Panc1 (cell line): ENCODE results near the gene TMED7. TPM values are rescaled to one million over a fixed set of nuclear protein-coding genes. Genes with fewer than 3 reads are reported as not detected.

Experiments
- ATAC-seq: fragments of 200-7000 bp; cut with Tn5 transposase; 2 replicates; pipeline ENCODE4 v1.9.1; 2020; ENCODE audit warnings: mild to moderate bottlenecking, moderate library complexity
- BruUV-seq: library from RNA; stranded (reverse); fragments of 400-500 nt; replicated peaks from 2 replicates; lab custom pipeline; 2021; lab: Mats Ljungman, UMichigan
- CTCF ChIA-PET: fragments of 300-600 bp; sonication (Branson Sonifier 250); formaldehyde crosslinking; loops from one replicate; lab custom pipeline; 2022; ENCODE audit warnings: antibody characterized with exemption; lab: Charles Lee
- POLR2A ChIA-PET: fragments of 300-600 bp; sonication (Branson Sonifier 250); formaldehyde crosslinking; loops from one replicate; lab custom pipeline; 2022; ENCODE audit warnings: antibody characterized with exemption; lab: Charles Lee
- DNase-seq: peaks from one replicate; pipeline ENCODE4 v3.0.0-alpha.2; 2010; ENCODE audit warnings: low read depth, low spot score
- H3K27ac ChIP-seq: 2 replicates; pipeline ENCODE4 v1.5.1; 2011; ENCODE audit warnings: mild to moderate bottlenecking, low read length, inconsistent platforms
- H3K27me3 ChIP-seq: fragments of 200-500 bp; sonication (Bioruptor generic); 2 replicates; pipeline ENCODE4 v1.6.0; 2014; ENCODE audit warnings: low read length, inconsistent platforms; ENCODE audit not compliant: control insufficient read depth, insufficient read depth
- H3K36me3 ChIP-seq: fragments of 200-500 bp; sonication (Bioruptor generic); 2 replicates; pipeline ENCODE4 v1.5.1; 2014; ENCODE audit warnings: inconsistent platforms, mild to moderate bottlenecking, low read length, moderate library complexity; ENCODE audit not compliant: control insufficient read depth, insufficient read depth
- H3K4me1 ChIP-seq: 2 replicates; pipeline ENCODE4 v1.5.1; 2011; ENCODE audit warnings: inconsistent platforms, mild to moderate bottlenecking, low read length, moderate library complexity; ENCODE audit not compliant: control insufficient read depth, insufficient read depth
- H3K4me3 ChIP-seq, 2 experiments: 2 replicates each; pipeline ENCODE4 v1.5.1; 2011 to 2012; ENCODE audit warnings: low read depth in 2 of 2, low read length in 2 of 2, mild to moderate bottlenecking in 2 of 2, inconsistent platforms in 1 of 2, moderate library complexity in 1 of 2
- H3K9me3 ChIP-seq: fragments of 200-500 bp; sonication (Bioruptor generic); 2 replicates; pipeline ENCODE4 v1.5.1; 2014; ENCODE audit warnings: low read depth, mild to moderate bottlenecking, inconsistent platforms, low read length, moderate library complexity; ENCODE audit not compliant: control insufficient read depth, insufficient read depth
- CTCF ChIP-seq: fragments of 450-650 bp; IDR thresholded peaks from 2 replicates; pipeline ENCODE4 v1.5.1; 2017; ENCODE audit warnings: mild to moderate bottlenecking
- POLR2AphosphoS5 ChIP-seq: IDR thresholded peaks from 2 replicates; pipeline ENCODE4 v1.6.1; 2012; ENCODE audit warnings: mild to moderate bottlenecking, low read depth, low read length, moderate library complexity
- REST ChIP-seq, 2 experiments: IDR thresholded peaks; 2 replicates each; pipeline ENCODE4 v1.6.1; 2011 to 2012; ENCODE audit warnings: low read depth in 2 of 2, control low read depth in 1 of 2, low read length in 1 of 2, mild to moderate bottlenecking in 1 of 2, moderate library complexity in 1 of 2; ENCODE audit not compliant: insufficient read depth in 1 of 2
- SIN3A ChIP-seq: IDR thresholded peaks from 2 replicates; pipeline ENCODE4 v1.6.1; 2012; ENCODE audit warnings: low read depth, mild to moderate bottlenecking, low read length, moderate library complexity, borderline replicate concordance; ENCODE audit not compliant: insufficient read depth
- TCF7L2 ChIP-seq: IDR thresholded peaks from 2 replicates; pipeline ENCODE4 v1.6.1; 2011; ENCODE audit warnings: mild to moderate bottlenecking, low read depth, low read length, inconsistent platforms
- in situ Hi-C: cut with HindIII; loops from 2 replicates; pipeline ENCODE4 v1.10.0; 2016; ENCODE audit warnings: low sequenced_read_pairs, low pct_unique_long_range_greater_than_20kb
- intact Hi-C: fragments of 100-400 bp; cut with micrococcal nuclease; formaldehyde crosslinking; loops from one replicate; pipeline ENCODE4 v1.10.0; 2022; ENCODE audit not compliant: unreplicated experiment
- total RNA-seq: library from RNA; stranded (reverse); gene quantifications from one replicate; pipeline ENCODE4 v1.2.1, GENCODE V29; 2021; ENCODE audit not compliant: unreplicated experiment

The TMED7 gene
- total RNA-seq, 1 experiment from 2014 or later, result 113 TPM

- in situ Hi-C loops (no loop called here), intact Hi-C loops (no loop called here)
- Histone ChIP-seq H3K4me1 (no peaks in the 10 kb centered on the region), H3K9me3 (no peaks in the 10 kb centered on the region), H3K4me3 (no peak overlapping the region), H3K27ac (no peak overlapping the region), H3K27me3 (no peaks in the 10 kb centered on the region), H3K36me3 (no peaks in the 10 kb centered on the region)
- ChIA-PET POLR2A (no interaction called here), CTCF (no interaction called here)
- DNase-seq (no peak), ATAC-seq (no peak)
- no peak for TF ChIP-seq TCF7L2
- no peak for TF ChIP-seq SIN3A
- no peak for TF ChIP-seq CTCF
- no peak for TF ChIP-seq REST (IDR thresholded peaks at IDR 0.05; ENCODE audit: insufficient read depth in 1 of 2, low read depth in 2 of 2, low read length in 1 of 2)
- no peak for TF ChIP-seq POLR2AphosphoS5
- no TSS peak for BruUV-seq
Observed at GRCh38 chr5:115589043-115589442, 36.8 kb downstream of the TMED7 start.

GRCh38 chr5:115588640-115589039 is 37.2 kb downstream of the TMED7 start:
- CTCF ChIA-PET, result no interaction called here
- no peak overlapping the region for H3K27ac ChIP-seq
- TF ChIP-seq REST (IDR thresholded peaks at IDR 0.05; ENCODE audit: insufficient read depth in 1 of 2, low read depth in 2 of 2, low read length in 1 of 2) (no peak), POLR2AphosphoS5 (no peak), SIN3A (no peak), CTCF (no peak), TCF7L2 (no peak)
- H3K27me3 ChIP-seq, result no peaks in the 10 kb centered on the region
- no peak for ATAC-seq
- H3K4me3 ChIP-seq, result no peak overlapping the region
- no peaks in the 10 kb centered on the region for H3K9me3 ChIP-seq
- no peaks in the 10 kb centered on the region for H3K4me1 ChIP-seq
- DNase-seq, result no peak
- POLR2A ChIA-PET, result no interaction called here
- intact Hi-C loops (no loop called here), in situ Hi-C loops (no loop called here)
- H3K36me3 ChIP-seq, result no peaks in the 10 kb centered on the region
- BruUV-seq, result no TSS peak
